ENCODE results near the gene FGF22.

The FGF22 gene

DNA sequence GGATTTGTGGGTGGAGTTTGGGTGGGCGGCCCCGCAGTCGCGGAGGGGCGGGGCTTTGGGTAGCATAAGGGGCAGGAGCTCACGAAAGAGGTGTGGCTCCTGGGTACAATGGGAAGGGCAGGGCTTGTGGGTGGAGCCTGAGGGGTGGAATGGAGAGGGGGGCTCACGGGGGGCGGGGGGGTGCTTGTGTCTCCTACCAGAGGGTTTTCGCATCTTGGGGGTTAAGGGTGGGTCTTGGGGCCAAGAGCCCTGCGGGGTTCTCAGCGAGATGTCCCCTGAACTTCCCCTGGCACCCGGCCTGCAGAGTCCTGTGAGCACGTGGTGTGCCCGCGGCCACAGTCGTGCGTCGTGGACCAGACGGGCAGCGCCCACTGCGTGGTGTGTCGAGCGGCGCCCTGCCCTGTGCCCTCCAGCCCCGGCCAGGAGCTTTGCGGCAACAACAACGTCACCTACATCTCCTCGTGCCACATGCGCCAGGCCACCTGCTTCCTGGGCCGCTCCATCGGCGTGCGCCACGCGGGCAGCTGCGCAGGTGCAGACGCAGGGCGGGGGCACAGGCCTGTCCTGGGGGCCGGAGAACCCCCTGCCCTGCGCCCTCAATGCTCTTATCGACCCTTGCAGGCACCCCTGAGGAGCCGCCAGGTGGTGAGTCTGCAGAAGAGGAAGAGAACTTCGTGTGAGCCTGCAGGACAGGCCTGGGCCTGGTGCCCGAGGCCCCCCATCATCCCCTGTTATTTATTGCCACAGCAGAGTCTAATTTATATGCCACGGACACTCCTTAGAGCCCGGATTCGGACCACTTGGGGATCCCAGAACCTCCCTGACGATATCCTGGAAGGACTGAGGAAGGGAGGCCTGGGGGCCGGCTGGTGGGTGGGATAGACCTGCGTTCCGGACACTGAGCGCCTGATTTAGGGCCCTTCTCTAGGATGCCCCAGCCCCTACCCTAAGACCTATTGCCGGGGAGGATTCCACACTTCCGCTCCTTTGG, 41.6 kb downstream of the FGF22 start:
- FAIRE-seq = no peak

DNA sequence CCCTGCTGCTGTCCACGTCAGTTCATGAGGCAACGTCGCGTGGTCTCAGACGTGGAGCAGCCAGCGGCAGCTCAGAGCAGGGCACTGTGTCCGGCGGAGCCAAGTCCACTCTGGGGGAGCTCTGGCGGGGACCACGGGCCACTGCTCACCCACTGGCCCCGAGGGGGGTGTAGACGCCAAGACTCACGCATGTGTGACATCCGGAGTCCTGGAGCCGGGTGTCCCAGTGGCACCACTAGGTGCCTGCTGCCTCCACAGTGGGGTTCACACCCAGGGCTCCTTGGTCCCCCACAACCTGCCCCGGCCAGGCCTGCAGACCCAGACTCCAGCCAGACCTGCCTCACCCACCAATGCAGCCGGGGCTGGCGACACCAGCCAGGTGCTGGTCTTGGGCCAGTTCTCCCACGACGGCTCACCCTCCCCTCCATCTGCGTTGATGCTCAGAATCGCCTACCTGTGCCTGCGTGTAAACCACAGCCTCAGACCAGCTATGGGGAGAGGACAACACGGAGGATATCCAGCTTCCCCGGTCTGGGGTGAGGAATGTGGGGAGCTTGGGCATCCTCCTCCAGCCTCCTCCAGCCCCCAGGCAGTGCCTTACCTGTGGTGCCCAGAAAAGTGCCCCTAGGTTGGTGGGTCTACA, 43.1 kb downstream of the FGF22 start:
- no peak for FAIRE-seq

DNA sequence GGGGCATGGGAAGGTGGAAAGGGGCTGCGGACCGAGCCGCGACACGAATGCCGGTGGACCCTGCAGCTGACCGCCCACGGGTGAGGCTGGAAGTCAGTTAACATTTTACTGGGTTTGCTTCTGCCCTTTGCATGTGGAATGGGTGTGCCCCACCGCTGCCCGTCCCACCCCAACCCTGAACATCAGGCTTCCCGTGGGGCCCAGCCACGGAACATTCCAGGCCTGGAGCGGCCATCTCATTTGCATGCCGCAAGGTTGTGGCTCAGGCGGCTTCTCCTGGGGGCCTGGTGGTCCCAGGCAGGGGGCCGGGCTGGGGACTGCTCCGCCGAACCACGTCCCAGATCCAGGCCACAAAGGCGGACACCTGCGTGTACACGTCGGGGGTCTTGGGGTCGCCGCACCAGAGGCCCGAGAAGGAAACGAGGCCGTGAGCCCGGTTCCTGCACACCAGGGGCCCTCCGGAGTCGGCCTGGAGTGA, 45.8 kb downstream of the FGF22 start:
- no peak for FAIRE-seq

DNA sequence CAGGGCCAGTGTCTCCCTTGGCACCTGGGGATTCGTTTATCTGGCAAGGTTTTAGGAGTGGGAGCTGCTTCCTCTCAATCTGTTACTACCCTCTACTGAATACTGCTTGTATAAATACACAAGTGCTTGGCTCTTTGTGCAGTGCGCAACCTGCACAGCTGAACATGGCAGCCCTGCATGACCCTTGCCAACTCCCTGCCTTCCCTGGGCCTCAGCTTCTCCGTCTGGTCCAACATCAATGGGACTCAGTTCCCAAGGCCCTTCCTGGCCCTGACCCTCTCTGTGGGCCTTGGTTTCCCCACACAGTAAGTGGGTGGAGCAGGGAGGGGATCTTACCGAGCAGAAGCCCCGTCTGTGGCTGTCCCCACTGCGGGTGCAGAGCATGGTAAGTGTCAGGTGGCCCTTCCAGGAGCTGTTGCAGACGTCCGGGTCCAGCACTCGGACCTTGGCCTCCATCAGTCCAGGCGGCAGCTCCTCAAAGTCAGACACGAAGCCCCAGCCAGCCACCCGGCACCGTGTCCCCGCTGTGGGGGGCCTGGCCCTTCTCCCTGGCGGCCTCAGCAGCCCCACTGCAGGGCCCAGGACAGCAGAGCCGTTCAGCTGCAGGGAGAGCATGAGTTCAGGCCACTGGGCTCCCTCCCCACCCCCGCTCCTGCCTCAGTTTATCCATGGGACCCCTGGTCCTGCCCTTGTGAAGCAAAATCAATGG, 47.1 kb downstream of the FGF22 start:
- no peak for FAIRE-seq

DNA sequence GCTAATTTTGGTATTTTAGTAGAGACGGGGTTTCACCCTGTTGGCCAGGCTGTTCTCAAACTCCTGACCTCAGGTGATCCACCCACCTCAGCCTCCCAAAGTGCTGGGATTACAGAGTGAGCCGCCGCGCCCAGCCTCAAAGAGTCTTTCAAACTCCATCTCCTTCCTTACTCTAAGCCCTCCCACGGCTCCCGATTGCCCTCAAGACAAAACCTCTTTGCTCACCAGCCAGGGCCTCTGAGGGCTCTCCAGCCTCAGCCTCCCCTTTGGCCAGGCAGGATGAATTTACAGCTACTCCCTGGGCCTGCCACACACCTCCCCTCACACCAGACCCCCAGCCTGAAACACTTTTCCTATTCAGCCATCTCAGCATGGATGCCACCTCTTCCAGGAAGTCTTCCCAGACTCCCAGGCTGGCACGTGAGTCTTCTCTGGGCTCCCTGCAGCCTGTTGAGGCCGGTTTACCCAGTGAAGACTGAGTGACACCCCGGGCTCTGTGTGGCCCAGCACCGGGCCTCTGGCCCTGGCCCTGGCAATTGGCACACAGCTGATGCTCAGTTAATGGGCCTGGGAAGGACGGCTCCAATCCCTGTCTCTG, 48.0 kb downstream of the FGF22 start:
- FAIRE-seq = no peak

DNA sequence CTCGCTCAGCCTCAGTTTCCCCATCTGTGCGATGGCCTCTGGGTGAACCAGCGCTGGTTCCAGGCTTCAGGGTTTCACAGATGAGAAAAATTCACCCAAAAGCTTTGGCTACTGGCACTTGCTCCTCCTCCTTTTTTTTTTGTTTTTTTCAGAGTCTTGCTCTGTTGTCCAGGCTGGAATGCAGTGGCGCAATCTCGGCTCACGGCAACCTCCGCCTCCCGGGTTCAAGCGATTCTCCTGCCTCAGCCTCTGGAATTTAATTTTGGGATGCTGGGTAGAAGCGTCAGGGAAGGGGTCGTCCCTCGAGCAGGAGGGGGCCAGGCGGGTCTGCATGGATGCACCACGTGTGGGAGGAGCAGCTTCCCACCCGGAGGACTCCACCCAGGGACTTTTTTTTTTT, 48.5 kb downstream of the FGF22 start:
- no peak for FAIRE-seq

DNA sequence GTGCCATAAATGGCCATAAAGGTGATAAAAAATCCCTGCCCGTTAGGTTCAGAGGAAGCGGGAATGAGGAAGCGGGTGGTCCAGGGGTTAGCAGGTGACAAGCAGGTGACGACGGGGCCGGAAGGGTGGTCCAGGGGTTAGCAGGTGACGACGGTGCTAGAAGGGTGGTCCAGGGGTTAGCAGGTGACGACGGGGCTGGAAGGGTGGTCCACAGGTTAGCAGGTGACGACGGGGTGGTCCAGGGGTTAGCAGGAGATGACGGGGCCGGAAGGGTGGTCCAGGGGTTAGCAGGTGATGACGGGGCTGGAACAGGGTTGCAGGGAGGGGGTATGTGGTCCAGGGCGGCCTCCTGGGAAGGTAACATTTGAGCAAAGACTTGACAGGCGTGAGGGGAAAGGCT, 49.3 kb downstream of the FGF22 start:
- no peak for FAIRE-seq

DNA sequence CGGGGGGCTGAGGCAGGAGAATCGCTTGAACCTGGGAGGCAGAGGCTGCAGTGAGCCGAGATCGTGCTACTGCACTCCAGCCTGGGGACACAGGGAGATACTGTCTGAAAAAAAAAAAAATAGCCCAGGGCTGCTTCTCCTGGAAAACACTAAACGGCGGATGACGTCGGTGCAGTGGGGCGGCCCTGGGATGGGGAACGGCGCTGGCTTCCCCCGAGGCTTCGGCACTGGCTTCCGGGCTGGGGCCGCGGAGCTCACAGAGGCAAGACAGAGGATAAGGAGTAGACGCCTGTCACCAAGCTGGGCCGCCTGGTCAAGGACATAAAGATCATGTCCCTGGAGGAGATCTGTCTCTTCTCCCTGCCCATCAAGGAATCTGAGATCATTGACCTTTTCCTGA, 50.5 kb downstream of the FGF22 start:
- FAIRE-seq = no peak
